H9 (cell line): ENCODE results near the gene RASL10B. TPM values are rescaled to one million over a fixed set of nuclear protein-coding genes. Genes with fewer than 3 reads are reported as not detected.

Experiments used
- DNase-seq: peaks from one replicate; pipeline ENCODE4 v3.0.0-alpha.2; 2017
- H2AFZ ChIP-seq: one replicate; pipeline ENCODE4 v1.6.1; 2013; ENCODE audit warnings: mild to moderate bottlenecking, low read length, control low read depth, moderate library complexity
- H2AK5ac ChIP-seq: 2 replicates; pipeline ENCODE4 v1.6.1; 2013; ENCODE audit warnings: low read length, control low read depth, mixed read lengths; ENCODE audit not compliant: insufficient read length
- H2BK120ac ChIP-seq: one replicate; pipeline ENCODE4 v1.6.1; 2013; ENCODE audit warnings: low read depth, mild to moderate bottlenecking, low read length, control low read depth, inconsistent platforms; ENCODE audit not compliant: poor library complexity, severe bottlenecking
- H2BK12ac ChIP-seq: 2 replicates; pipeline ENCODE4 v1.6.1; 2013; ENCODE audit warnings: low read length, control low read depth, mixed read lengths, low read depth; ENCODE audit not compliant: insufficient read length
- H2BK15ac ChIP-seq: 2 replicates; pipeline ENCODE4 v1.6.1; 2013; ENCODE audit warnings: low read depth, low read length, control low read depth
- H2BK20ac ChIP-seq: one replicate; pipeline ENCODE4 v1.6.1; 2013; ENCODE audit warnings: low read depth, mild to moderate bottlenecking, low read length, control low read depth, inconsistent platforms; ENCODE audit not compliant: poor library complexity, severe bottlenecking
- H2BK5ac ChIP-seq: 2 replicates; pipeline ENCODE4 v1.6.1; 2013; ENCODE audit warnings: low read length, control low read depth, mixed read lengths; ENCODE audit not compliant: insufficient read length
- H3K14ac ChIP-seq: 2 replicates; pipeline ENCODE4 v1.6.1; 2013; ENCODE audit warnings: low read length, control low read depth; ENCODE audit not compliant: insufficient read depth
- H3K18ac ChIP-seq: 2 replicates; pipeline ENCODE4 v1.6.1; 2013; ENCODE audit warnings: low read depth, mild to moderate bottlenecking, mixed read lengths, low read length, control low read depth; ENCODE audit not compliant: insufficient read length
- H3K23ac ChIP-seq: 2 replicates; pipeline ENCODE4 v1.6.1; 2013; ENCODE audit warnings: low read length, control low read depth, mixed read lengths, low read depth; ENCODE audit not compliant: insufficient read length
- H3K23me2 ChIP-seq: 2 replicates; pipeline ENCODE4 v1.6.1; 2013; ENCODE audit warnings: low read depth, mild to moderate bottlenecking, mixed read lengths, low read length, control low read depth; ENCODE audit not compliant: insufficient read length, poor library complexity, severe bottlenecking
- H3K27ac ChIP-seq: 2 replicates; pipeline ENCODE4 v1.5.1; 2013; ENCODE audit warnings: low read length, control low read depth, mixed read lengths, low read depth; ENCODE audit not compliant: insufficient read length
- H3K27me3 ChIP-seq: 2 replicates; pipeline ENCODE4 v1.6.1; 2013; ENCODE audit warnings: low read length, control low read depth, inconsistent platforms; ENCODE audit not compliant: insufficient read depth
- H3K4ac ChIP-seq: 2 replicates; pipeline ENCODE4 v1.6.1; 2013; ENCODE audit warnings: low read depth, mild to moderate bottlenecking, control low read depth, inconsistent platforms, low read length, moderate library complexity
- H3K4me1 ChIP-seq: 2 replicates; pipeline ENCODE4 v1.6.1; 2013; ENCODE audit warnings: low read length, control low read depth, inconsistent platforms; ENCODE audit not compliant: insufficient read depth
- H3K4me2 ChIP-seq: 2 replicates; pipeline ENCODE4 v1.6.1; 2013; ENCODE audit warnings: low read length, control low read depth, mixed read lengths; ENCODE audit not compliant: insufficient read length, insufficient read depth
- H3K56ac ChIP-seq: 2 replicates; pipeline ENCODE4 v1.6.1; 2013; ENCODE audit warnings: low read depth, mild to moderate bottlenecking, mixed read lengths, low read length, control low read depth; ENCODE audit not compliant: insufficient read length
- H3K79me1 ChIP-seq: 2 replicates; pipeline ENCODE4 v1.6.1; 2013; ENCODE audit warnings: low read depth, mild to moderate bottlenecking, moderate library complexity, low read length, control low read depth, inconsistent platforms; ENCODE audit not compliant: insufficient read depth, poor library complexity, severe bottlenecking
- H3K79me2 ChIP-seq: 2 replicates; pipeline ENCODE4 v1.6.1; 2013; ENCODE audit warnings: low read length, control low read depth, inconsistent platforms; ENCODE audit not compliant: insufficient read depth
- H3K9ac ChIP-seq: 2 replicates; pipeline ENCODE4 v1.6.1; 2013; ENCODE audit warnings: low read length, control low read depth, mixed read lengths; ENCODE audit not compliant: insufficient read length; ENCODE audit errors: extremely low read depth
- H3K9me3 ChIP-seq: one replicate; pipeline ENCODE4 v1.6.1; 2013; ENCODE audit warnings: low read depth, low read length, inconsistent platforms; ENCODE audit not compliant: control insufficient read depth
- H3T11ph ChIP-seq: one replicate; pipeline ENCODE4 v1.6.1; 2013; ENCODE audit warnings: mild to moderate bottlenecking, low read length, control low read depth, inconsistent platforms
- H4K20me1 ChIP-seq: one replicate; pipeline ENCODE4 v1.6.1; 2013; ENCODE audit not compliant: control insufficient read depth, insufficient read length, insufficient read depth
- H4K5ac ChIP-seq: 2 replicates; pipeline ENCODE4 v1.6.1; 2013; ENCODE audit warnings: low read depth, mild to moderate bottlenecking, mixed read lengths, low read length, control low read depth; ENCODE audit not compliant: insufficient read length
- H4K8ac ChIP-seq: replicated peaks from 2 replicates; pipeline ENCODE4 v1.6.1; 2013; ENCODE audit warnings: low read length, control low read depth, mixed read lengths, low read depth; ENCODE audit not compliant: insufficient read length
- H4K91ac ChIP-seq: 2 replicates; pipeline ENCODE4 v1.6.1; 2013; ENCODE audit warnings: low read depth, mild to moderate bottlenecking, moderate library complexity, mixed read lengths, low read length, control low read depth; ENCODE audit not compliant: insufficient read length
- H3K27ac Mint-ChIP-seq, 3 experiments: 2 replicates in 2 of 3; 3 replicates in 1 of 3; pipeline ENCODE4 v1.8.0; 2020 to 2021; ENCODE audit warnings: mixed read lengths in 3 of 3, mild to moderate bottlenecking in 1 of 3, moderate library complexity in 1 of 3
- H3K27me3 Mint-ChIP-seq: 2 replicates; pipeline ENCODE4 v1.8.0; 2021; ENCODE audit warnings: low read depth, mild to moderate bottlenecking, moderate library complexity, mixed read lengths
- H3K36me3 Mint-ChIP-seq, 3 experiments: 2 replicates in 2 of 3; 3 replicates in 1 of 3; pipeline ENCODE4 v1.8.0; 2020 to 2021; ENCODE audit warnings: low read depth in 3 of 3, mixed read lengths in 3 of 3; ENCODE audit not compliant: insufficient read depth in 1 of 3
- H3K4me1 Mint-ChIP-seq, 2 experiments: 2 replicates each; pipeline ENCODE4 v1.8.0; 2020; ENCODE audit warnings: mixed read lengths in 2 of 2
- H3K4me3 Mint-ChIP-seq, 2 experiments: 2 replicates in 1 of 2; 3 replicates in 1 of 2; pipeline ENCODE4 v1.8.0; 2020 to 2021; ENCODE audit warnings: mild to moderate bottlenecking in 2 of 2, mixed read lengths in 2 of 2, moderate library complexity in 1 of 2
- H3K9me3 Mint-ChIP-seq, 2 experiments: 2 replicates in 1 of 2; 3 replicates in 1 of 2; pipeline ENCODE4 v1.8.0; 2020; ENCODE audit warnings: mild to moderate bottlenecking in 2 of 2, mixed read lengths in 2 of 2, moderate library complexity in 1 of 2
- WGBS: extraction: QIAGEN DNeasy Blood & Tissue Kit; methylation state at CpG from one replicate; pipeline ENCODE4 v1.1.7; 2013; ENCODE audit warnings: missing lambda C conversion rate, low lambda C conversion rate, mixed read lengths; ENCODE audit not compliant: insufficient read length; ENCODE audit errors: extremely low coverage; 5-methylcytosine and 5-hydroxymethylcytosine counted together
- total RNA-seq: library from RNA; stranded (reverse); gene quantifications from 2 replicates; pipeline ENCODE4 v1.2.1, GENCODE V29; 2021
- TF ChIP-seq, protein P1 (sequence below): fragments of 200-600 bp; sonication (generic); conservative IDR thresholded peaks from 3 replicates; pipeline ENCODE4 v1.8.0; 2021; ENCODE audit warnings: antibody characterized with exemption, mild to moderate bottlenecking

The RASL10B gene
- total RNA-seq, 1 experiment from 2014 or later, result 15.9 TPM

DNA sequence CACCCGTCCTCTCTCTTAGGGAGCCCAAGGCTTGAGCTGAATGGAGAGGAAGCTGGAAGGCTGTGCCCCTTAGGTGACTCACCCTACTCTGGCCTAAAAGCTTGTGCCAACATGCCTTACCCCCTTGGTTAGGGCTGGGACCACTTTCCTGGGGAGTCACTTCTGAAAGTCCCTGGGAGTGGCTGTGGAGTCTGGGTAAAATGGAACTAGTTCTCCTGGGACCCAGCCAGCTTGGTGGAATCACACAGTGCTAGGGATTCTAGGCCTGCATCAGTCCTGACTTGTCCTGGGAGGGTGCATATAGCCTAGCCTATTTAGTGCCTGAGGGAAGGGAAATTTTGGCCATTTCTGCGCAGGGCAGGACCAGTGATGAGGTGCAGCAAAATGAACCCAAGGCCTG is 53.5 kb downstream of the RASL10B start:
- no peak overlapping the region for H4K5ac ChIP-seq
- H2AK5ac ChIP-seq, result no peak overlapping the region
- H2BK12ac ChIP-seq, result no peak overlapping the region
- no peaks in the 10 kb centered on the region for H3K9me3 ChIP-seq
- no peak overlapping the region for H3K4ac ChIP-seq
- H2BK20ac ChIP-seq, result no peak overlapping the region
- H3K23me2 ChIP-seq, result no peaks in the 10 kb centered on the region
- TF ChIP-seq, protein P1, sequence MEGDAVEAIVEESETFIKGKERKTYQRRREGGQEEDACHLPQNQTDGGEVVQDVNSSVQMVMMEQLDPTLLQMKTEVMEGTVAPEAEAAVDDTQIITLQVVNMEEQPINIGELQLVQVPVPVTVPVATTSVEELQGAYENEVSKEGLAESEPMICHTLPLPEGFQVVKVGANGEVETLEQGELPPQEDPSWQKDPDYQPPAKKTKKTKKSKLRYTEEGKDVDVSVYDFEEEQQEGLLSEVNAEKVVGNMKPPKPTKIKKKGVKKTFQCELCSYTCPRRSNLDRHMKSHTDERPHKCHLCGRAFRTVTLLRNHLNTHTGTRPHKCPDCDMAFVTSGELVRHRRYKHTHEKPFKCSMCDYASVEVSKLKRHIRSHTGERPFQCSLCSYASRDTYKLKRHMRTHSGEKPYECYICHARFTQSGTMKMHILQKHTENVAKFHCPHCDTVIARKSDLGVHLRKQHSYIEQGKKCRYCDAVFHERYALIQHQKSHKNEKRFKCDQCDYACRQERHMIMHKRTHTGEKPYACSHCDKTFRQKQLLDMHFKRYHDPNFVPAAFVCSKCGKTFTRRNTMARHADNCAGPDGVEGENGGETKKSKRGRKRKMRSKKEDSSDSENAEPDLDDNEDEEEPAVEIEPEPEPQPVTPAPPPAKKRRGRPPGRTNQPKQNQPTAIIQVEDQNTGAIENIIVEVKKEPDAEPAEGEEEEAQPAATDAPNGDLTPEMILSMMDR, result no peak
- H3K14ac ChIP-seq, result no peak overlapping the region
- H4K20me1 ChIP-seq, result no peaks in the 10 kb centered on the region
- H4K91ac ChIP-seq, result no peak overlapping the region
- no peak overlapping the region for H3K27ac Mint-ChIP-seq
- no peaks in the 10 kb centered on the region for H3K4me1 ChIP-seq
- H3K36me3 Mint-ChIP-seq, result no peaks in the 10 kb centered on the region
- no peaks in the 10 kb centered on the region for H3K9me3 Mint-ChIP-seq
- H2BK5ac ChIP-seq, result no peak overlapping the region
- DNase-seq, result no peak
- no peak overlapping the region for H2AFZ ChIP-seq
- H2BK15ac ChIP-seq, result no peak overlapping the region
- no peak overlapping the region for H3K23ac ChIP-seq
- no peaks in the 10 kb centered on the region for H3K27me3 ChIP-seq
- WGBS, result no CpG with 5 or more reads among the region's 2 CpGs
- no peak overlapping the region for H3K4me2 ChIP-seq
- no peak overlapping the region for H3T11ph ChIP-seq
- no peak overlapping the region for H3K27ac ChIP-seq
- peaks cover 0 to 7% of the 10 kb centered on the region in 2 experiments; a peak in 1 of 4 replicates for H3K4me1 Mint-ChIP-seq
- no peak overlapping the region for H3K18ac ChIP-seq
- peaks cover 46% of the 10 kb centered on the region for H3K27me3 Mint-ChIP-seq
- no peak overlapping the region for H4K8ac ChIP-seq
- no peak overlapping the region for H3K4me3 Mint-ChIP-seq
- no peaks in the 10 kb centered on the region for H3K79me2 ChIP-seq
- no peak overlapping the region for H3K56ac ChIP-seq
- H3K9ac ChIP-seq, result no peak overlapping the region
- H3K79me1 ChIP-seq, result no peaks in the 10 kb centered on the region
- no peak overlapping the region for H2BK120ac ChIP-seq
